GM15510 (cell line): ENCODE results near the gene GTSF1L.

Experiments
- POLR2A ChIP-seq: IDR thresholded peaks from 3 replicates; pipeline ENCODE4 v1.6.1; 2011; ENCODE audit warnings: borderline replicate concordance; ENCODE audit not compliant: insufficient read length; ENCODE audit errors: extremely low read depth

The GTSF1L gene

GRCh38 chr20:43727980-43728590, 1.3 kb upstream of the GTSF1L start:
- no peak for TF ChIP-seq POLR2A

GRCh38 chr20:43726333-43726732, 469 bp downstream of the GTSF1L start:
- no peak for TF ChIP-seq POLR2A

DNA sequence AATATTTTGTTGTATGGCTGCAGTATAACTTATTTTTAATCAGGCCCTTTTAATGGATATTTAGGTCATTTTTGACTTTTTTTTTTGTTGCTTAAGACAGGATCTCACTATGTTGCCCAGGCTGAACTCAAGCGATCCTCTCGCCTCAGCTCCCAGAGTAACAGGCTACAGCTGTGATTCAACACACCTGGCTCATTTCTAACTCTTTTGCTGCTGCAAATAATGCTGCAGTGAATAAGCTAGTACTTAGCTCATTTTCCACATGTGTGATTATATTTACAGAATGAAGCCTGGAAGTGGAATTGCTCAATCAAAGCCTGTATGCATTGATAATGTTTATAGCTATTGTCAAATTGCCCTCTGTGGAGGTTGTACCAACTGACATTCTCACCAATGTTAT, 1.1 kb downstream of the GTSF1L start:
- TF ChIP-seq POLR2A: no peak

GRCh38 chr20:43724383-43724782, 2.4 kb downstream of the GTSF1L start:
- TF ChIP-seq POLR2A: no peak

- TF ChIP-seq POLR2A: no peak
These were observed 3.1 kb downstream of the GTSF1L start for GRCh38 chr20:43723735-43724134.

DNA sequence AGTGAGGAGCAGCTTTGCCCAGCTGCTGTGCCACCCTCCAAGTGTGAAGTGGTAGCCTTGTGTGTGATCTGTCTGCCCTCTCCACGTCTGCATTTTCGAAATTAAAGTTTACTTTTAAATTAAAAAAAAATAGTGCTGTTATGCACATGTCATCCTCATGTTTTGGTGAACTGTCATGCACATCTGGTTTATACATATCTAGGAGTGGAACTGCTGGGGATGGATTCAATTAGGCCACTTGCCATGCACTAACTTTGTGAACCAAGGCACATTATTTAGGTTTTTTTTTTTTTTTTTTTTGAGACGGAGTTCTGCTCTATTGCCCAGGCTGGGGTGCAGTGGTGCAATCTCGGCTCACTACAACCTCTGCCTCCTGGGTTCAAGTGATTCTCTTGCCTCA, 3.6 kb downstream of the GTSF1L start:
- TF ChIP-seq POLR2A: no peak

DNA sequence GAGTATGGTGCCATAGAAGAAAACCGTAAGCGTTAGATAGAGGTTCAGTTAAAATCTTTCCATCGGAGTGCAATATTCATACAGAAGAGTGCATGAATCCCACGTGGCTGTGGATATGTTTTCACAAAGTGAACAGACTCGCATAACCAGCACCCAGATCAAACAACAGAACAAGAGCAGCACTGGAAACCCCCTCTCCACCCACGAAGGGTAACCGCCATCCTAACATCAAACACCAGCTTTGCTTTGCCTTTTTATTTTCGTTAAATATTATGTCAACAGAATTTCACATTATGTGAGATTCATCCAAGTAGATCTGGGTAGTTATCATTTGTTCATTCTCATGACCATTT, 4.7 kb downstream of the GTSF1L start:
- no peak for TF ChIP-seq POLR2A

GRCh38 chr20:43721429-43722152, 5.2 kb downstream of the GTSF1L start:
- no peak for TF ChIP-seq POLR2A

GRCh38 chr20:43721097-43721428, 5.7 kb downstream of the GTSF1L start:
- TF ChIP-seq POLR2A: no peak

DNA sequence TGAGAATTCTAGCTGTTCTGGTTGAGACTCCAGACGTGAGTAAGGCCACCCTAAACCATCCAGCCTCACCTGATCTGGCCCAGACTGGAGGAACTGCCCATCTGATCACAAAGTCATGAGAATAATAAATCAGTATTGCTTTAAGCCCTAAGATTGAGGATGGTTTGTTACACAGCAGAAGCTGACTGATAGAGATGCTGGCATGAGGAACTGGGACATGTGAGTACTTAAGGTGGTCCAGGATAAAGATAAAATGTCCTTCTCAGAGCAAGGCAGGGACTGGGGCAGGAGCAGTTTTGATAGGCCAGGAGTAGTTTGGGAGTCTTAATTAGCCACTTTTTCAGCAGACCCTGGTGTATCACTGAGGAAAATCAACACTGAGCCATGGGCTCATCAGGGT, 6.8 kb downstream of the GTSF1L start:
- TF ChIP-seq POLR2A: no peak

DNA sequence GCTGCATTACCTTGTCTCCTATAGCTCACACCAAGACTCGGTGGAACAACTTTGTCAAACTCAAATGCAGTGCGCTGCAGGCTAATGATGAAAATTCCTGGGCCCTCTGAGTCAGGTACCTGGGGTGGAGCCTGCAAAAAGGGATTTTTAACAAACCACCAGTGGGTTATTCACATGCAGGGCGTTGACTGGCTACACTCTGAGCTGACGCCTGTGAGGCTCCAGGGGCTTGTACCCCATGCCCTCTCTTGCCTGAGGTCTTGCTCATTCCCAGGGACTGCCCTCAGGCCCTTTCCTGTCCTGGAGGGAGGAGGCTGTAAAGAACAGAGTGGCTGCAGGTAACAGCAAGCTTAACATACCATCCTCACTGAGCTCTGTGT, 9.2 kb downstream of the GTSF1L start:
- TF ChIP-seq POLR2A: no peak

DNA sequence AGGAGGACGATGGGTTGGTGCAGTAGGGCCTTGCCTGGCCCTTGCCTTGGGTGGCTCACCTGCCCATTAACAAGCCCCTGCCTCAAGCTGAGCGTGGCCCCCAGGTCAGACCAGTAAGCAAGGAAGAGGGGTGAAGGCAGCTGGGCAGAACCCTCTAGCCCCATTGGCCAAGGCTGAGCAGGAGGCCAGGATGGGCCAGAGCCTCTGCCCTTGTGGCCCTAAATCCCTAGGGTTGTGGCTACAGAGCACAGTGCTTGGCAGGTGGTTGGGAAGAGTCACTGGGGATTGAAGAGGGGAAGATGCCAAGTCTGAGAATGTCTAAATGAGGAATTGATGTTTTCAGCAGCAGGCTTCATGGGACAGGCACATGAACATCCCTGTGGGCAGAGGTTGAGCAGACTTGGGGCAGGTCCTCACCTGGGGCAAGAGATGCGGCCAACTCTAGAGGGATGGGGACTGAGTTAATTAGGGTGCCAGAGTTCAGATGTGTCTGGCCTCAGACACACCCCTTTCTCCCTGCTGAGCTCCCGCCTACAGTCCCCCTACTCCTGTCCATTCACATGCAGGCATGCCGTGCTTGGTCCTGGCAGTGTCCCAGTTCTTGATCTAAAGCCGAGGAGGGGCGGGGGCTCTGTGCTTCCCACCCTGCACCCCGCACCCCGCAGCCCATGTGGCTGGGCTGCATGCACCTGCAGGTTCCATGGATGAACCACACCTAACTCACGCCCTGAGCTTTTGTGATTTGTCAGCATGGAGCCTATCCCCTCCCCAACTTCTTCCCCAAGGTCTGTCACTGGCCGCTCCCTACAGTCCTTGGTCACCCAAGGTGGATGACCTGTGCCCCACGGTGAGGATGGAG, 9.8 kb downstream of the GTSF1L start:
- no peak for TF ChIP-seq POLR2A

DNA sequence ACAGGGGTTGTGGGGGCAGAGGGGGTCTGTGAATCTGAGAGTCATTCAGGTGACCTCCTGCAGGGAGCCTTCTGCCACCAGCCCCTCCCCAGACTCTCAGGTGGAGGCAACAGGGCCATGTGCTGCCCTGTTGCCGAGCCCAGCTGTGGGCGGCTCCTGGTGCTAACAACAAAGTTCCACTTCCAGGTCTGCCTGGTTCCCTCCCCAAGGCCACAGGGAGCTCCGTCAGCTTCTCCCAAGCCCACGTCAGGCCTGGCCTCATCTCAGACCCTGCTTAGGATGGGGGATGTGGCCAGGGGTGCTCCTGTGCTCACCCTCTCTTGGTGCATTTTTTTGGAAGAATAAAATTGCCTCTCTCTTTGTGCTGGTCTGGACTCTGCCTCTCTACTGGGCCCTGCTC, 10.7 kb downstream of the GTSF1L start:
- no peak for TF ChIP-seq POLR2A

GRCh38 chr20:43715511-43715910, 11.3 kb downstream of the GTSF1L start:
- no peak for TF ChIP-seq POLR2A

DNA sequence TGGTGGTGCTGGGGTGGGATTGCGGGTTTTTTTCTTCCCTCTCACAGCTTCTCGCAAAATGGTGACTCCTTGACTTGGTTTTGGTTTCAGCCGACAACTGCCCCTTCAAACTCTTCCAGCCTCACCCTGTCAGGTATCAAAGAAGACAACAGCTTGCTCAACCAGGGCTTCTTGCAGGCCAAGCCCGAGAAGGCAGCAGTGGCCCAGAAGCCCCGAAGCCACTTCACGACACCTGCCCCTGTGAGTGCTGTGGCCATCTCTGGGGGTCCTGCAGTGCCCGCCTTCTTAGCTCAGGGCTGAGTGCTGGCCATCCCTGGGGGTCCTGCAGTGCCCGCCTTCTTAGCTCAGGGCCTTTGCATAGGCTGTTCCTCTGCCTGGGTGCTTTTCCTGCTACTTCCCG, 11.8 kb downstream of the GTSF1L start:
- TF ChIP-seq POLR2A: no peak
